Transverse colon (tissue), 3 donors: ENCODE results near the gene LRP5.

ENCODE experiments used
- POLR2A ChIP-seq: fragments of 450-650 bp; IDR thresholded peaks from one replicate; pipeline ENCODE4 v1.6.1; 2016; ENCODE audit warnings: antibody characterized with exemption, mild to moderate bottlenecking, moderate library complexity
- TF ChIP-seq, protein P1 (sequence below), 5 experiments: fragments of 200-600 bp in 3 of 5; fragments of 450-650 bp in 2 of 5; sonication (generic) in 3 of 5; IDR thresholded peaks; 1 replicate in 2 of 5; 2 replicates in 3 of 5; pipeline ENCODE4 v1.5.1; 2016 to 2017; ENCODE audit warnings: antibody characterized with exemption in 5 of 5, inconsistent platforms in 3 of 5, mild to moderate bottlenecking in 2 of 5, moderate library complexity in 1 of 5

DNA sequence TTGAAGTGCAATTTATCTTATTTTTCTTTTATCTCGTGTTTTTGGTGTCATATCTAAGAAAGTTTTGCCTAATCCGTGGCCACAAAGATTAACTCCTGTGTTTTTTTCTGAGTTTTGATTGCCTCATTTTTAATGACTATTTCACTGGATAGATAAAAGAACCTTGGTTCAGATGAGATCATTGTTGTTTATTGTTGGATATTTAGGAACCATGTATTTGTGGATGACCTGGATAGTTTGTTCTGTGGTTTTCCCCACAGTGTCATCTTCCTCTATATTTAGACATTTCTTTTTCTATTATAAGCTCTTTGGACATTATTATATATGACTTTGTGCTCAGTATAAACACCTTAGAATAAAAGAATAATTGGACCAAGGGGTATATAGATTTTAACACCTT, 185.4 kb downstream of the LRP5 start:
- TF ChIP-seq, protein P1, sequence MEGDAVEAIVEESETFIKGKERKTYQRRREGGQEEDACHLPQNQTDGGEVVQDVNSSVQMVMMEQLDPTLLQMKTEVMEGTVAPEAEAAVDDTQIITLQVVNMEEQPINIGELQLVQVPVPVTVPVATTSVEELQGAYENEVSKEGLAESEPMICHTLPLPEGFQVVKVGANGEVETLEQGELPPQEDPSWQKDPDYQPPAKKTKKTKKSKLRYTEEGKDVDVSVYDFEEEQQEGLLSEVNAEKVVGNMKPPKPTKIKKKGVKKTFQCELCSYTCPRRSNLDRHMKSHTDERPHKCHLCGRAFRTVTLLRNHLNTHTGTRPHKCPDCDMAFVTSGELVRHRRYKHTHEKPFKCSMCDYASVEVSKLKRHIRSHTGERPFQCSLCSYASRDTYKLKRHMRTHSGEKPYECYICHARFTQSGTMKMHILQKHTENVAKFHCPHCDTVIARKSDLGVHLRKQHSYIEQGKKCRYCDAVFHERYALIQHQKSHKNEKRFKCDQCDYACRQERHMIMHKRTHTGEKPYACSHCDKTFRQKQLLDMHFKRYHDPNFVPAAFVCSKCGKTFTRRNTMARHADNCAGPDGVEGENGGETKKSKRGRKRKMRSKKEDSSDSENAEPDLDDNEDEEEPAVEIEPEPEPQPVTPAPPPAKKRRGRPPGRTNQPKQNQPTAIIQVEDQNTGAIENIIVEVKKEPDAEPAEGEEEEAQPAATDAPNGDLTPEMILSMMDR (IDR thresholded peaks at IDR 0.05): no peak
- no peak for TF ChIP-seq POLR2A
